GM19238 (cell line): Measurements from ENCODE around the gene ATP5F1A.
"Not testable (repeated sequence)": the region's sequence is repeated elsewhere in the genome, so short reads cannot be mapped to it uniquely, and the experiment has no call there.

Source experiments
- DNase-seq: peaks from one replicate; pipeline ENCODE4 v3.0.0; 2011; ENCODE audit warnings: low spot score; ENCODE audit not compliant: insufficient read length

Gene ATP5F1A

DNA sequence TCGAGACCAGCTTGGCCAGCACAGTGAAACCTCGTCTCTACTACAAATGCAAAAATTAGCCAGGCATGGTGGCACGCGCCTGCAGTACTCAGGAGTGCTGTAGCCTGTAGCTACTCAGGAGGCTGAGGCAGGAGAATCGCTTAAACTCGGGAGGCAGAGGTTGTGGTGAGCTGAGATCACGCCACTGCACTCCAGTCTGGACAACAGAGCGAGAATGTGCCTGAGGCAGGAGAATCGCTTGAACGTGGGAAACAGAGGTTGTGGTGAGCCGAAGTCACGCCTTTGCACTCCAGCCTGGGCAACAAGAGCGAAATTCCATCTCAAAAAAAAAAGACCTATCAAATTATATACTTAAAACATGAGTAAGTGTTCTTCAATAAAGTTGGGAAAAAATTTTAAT, 50.7 kb downstream of the ATP5F1A start:
- DNase-seq = not testable (repeated sequence)

DNA sequence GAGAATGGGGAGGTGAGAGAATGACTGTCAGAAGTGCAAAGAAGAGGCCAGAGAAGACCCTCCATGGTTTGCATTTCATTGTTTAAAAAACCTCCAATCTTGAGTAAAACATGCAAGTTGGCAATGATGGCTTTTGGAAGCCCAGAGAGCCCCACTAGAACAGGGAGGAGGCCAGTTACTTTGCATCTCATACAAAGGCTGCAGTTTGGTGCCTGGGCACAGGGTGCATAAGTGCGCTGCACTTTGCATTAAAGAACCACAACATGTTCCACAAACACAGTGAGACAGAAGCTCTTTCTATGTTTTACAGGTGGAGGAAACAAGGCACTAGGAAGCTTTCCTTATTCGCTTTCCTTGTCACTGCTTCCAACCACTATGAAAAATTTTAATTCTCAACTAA, 51.4 kb downstream of the ATP5F1A start:
- no peak for DNase-seq

DNA sequence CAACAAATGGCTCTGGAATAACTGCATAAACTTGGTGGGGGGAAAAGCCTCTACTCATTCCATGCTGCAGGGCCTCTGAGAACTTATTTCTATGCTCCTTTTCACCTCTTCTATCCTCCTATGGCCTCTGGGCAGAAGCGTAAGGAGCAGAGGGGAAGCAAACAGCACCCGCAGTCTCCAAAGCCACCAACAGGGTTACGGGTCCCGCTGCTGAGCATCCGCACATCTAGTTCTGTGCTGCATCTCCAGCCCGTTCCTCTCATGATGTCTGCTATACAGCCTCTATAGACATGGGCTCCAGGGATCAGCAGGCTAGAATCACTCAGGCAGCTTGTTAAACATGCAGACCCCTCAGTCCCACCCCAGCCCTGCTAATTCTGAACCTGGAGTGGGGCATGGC, 52.0 kb downstream of the ATP5F1A start:
- no peak for DNase-seq

DNA sequence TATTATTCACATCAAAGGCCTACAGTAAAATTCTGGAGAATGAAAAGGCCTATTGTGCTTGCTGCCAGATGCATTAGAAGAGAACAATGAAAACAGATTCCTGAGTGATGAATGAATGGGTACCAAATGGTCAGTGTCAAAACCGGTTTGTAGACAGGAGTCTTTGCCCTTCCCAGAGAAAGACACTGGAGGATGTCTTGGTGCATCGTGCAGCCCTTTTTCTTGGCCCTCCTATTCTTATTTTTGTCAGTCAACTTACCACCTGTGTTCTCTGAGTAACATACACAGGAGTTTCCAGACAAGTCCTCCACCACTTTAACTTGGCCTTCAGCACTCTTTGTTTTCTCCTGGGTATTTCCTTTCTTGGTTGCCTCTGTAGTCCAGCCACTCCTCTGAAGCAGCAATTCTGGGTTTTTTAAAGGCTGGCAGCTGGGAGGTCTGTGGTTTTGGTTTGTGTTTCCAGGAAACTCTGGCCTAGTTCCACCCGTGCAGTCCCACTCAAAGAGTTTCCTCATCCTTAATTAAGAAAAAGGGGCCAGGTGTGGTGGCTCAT, 55.4 kb downstream of the ATP5F1A start:
- DNase-seq = no peak

DNA sequence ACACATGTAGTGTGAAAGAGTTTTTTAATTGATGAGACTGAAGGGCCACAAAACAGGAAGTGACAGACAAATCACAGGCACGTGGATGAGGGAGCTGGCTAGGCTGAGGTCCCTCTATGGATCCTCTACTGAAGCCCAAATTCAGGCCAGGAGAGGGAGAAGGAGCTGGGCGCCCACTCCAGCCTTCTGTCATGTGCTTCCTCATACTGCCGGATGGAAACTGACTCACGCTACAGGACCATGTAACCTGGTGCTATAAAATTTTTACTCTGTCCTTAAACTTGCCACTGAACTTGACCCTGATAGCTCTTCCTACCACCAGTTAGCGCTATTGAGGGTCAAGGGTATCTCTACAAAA, 57.4 kb downstream of the ATP5F1A start:
- no peak for DNase-seq

DNA sequence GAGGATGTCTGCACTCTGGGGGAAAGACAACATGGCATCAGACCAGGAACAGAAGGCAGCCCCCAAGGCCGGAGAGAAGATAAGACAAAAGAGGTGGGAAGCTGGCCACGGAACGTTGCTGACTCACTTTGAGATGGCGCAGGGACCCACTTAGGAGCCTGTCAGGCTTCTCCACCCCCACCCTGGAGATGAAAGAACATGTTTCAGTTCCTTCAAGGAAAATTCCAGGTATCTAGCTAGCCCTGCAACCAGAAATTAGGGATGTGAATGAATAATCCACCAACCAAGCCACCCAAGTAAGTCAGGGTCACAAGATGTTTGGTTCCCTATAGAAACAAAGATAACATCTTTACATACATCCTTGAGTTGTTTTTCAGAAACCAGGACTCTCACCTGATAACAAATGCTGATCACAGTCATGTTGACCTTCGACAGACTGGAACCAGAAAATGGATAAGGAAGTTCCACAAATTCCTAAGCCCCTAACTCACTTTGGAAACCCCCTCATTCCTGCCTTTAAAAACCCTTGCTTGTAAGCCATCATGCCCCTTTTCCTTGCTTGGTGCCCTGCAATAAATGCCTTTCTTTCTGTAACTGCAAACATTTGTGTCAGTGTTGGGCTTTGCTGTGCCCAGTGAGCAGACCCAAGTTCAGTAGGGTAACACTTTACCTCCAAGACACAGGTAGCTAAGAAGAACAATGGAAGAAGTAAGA, 57.9 kb downstream of the ATP5F1A start:
- no peak for DNase-seq

DNA sequence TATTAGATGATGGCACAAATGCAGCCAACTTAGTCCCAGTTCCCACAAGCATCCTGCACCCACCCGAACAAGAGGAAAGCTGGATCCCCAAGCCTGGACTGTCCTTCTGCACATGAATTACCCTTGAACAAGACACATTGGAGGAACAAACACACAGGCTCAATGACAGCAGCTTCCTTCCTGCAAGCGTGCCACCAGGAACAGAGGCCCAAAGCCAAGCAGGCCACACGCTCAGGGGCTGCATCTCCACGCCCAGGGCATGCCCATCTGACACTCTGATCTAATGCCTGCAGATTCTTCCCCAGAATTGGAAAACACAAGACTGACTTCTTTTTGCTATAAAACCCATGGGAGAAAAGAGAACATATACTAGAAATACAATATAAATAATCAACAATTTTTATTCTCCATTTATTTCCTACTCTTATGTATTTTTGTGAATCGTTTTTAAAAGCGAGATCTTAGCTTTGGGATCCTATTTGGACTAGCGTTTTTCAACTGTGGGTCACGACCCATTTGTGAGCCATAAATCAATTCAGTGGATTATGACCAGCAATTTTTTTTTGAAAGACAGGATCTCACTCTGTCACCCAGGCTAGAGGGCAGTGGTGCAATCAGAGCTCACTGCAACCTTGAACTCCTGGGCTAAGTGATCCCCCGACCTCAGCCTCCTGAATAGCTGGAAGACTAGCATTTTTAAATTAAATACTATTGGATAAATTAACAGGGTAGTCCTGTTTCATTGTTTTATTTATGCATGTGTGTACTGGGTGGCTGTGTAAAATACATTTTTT, 60.4 kb downstream of the ATP5F1A start:
- no peak for DNase-seq

DNA sequence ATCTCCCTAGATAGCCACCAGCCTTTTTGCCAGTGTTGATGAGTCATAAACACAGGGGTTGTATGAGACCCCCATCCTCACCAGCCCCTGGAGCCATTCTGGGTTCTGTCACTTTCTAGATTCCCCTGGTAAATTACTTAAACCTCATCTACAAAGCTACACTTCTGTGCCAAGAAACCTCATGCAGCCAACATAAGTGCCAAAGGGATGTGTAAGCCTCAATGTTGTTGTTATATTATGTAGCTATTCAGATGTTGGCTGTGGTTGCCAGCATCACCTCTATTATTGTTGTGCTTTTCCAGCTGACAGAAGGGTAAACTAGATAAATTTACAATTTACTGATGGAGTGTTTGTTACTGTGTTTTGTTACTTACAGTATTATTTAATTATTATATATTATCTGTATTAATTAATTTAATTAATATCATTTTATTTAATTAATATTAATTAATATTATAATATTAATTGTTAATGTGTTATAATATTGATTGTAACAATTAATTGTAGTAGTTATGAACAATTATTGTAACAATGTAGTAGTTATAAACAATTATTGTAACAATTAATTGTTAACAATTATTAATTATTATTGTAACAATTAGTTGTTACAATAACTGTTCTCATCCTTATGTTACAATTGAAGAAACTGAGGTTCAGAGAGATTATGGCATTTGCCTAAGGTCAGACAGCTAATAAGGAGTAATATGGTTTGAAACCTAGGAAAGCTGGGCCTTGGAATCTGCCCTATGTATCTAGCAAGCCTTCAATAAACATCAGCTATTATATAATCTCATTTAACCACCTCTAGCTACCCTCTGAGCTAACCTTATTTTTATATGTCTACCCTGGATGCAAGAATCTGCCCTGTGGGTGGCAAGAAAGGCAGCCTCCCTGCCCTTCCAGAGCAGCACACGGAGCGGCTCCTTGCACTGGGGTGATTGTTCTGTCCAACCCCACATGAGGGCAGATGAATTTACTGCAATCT, 62.1 kb downstream of the ATP5F1A start:
- no peak for DNase-seq

DNA sequence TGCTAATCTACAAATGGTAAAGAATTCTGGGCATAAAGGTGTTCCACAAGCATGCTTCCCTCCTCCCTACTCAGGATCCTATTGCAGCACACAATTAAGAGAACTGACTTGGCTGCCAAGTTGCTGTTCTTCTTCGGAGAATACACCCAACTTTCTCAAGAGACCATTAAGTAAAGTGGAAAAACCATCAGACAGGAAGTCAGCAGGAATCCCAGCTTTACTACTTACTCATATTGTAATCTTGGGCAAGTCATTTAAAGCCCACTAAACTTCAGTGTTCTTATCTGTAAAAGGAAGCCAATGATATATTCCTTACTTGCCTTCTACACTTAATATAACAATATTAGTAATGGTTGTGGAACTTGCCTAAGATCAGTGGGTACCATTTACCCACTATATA, 63.9 kb downstream of the ATP5F1A start:
- no peak for DNase-seq

DNA sequence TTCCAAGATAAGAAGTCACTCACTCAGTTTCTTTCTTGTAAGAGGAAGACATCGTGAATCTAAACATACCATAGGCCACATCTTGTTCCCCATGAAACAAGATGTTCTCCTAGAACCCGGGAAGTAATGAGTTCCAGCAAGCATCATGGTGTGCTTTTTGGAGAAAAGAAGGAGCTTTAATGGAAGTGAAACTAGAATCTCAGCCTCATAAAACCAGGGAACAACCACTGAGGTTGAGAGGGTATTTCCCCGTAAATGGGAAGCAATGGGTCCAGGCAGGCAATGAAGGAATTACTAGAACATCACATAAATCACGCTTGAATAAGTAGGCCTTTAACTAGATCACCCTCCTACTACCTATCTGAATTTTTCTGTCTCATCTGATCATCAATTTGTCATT, 66.4 kb downstream of the ATP5F1A start:
- no peak for DNase-seq
